Neural crest cell (in vitro differentiated cells): ENCODE results near the gene TSPAN14. TPM values are rescaled to one million over a fixed set of nuclear protein-coding genes. Genes with fewer than 3 reads are reported as not detected.
A peak's percentile ranks its signal among the peaks of the same experiment; 100 is the strongest.

ENCODE experiments used
- DNase-seq: peaks from one replicate; pipeline ENCODE4 v3.0.0; 2021; ENCODE audit warnings: low read depth, mixed read lengths, low spot score
- H3K27ac Mint-ChIP-seq: one replicate; pipeline ENCODE4 v1.8.0; 2021; ENCODE audit warnings: mild to moderate bottlenecking, mixed read lengths; ENCODE audit not compliant: unreplicated experiment
- H3K27me3 Mint-ChIP-seq: 2 replicates; pipeline ENCODE4 v1.8.0; 2021; ENCODE audit warnings: low read depth, mild to moderate bottlenecking, mixed read lengths
- H3K36me3 Mint-ChIP-seq: 2 replicates; pipeline ENCODE4 v1.8.0; 2021; ENCODE audit warnings: low read depth, mild to moderate bottlenecking, mixed read lengths
- H3K4me1 Mint-ChIP-seq: 2 replicates; pipeline ENCODE4 v1.8.0; 2021; ENCODE audit warnings: mixed read lengths
- H3K4me3 Mint-ChIP-seq: one replicate; pipeline ENCODE4 v1.8.0; 2021; ENCODE audit warnings: mild to moderate bottlenecking, mixed read lengths
- H3K9me3 Mint-ChIP-seq: 2 replicates; pipeline ENCODE4 v1.8.0; 2021; ENCODE audit warnings: mixed read lengths
- total RNA-seq: library from RNA; stranded (reverse); gene quantifications from 2 replicates; pipeline ENCODE4 v1.2.1, GENCODE V29; 2021
- TF ChIP-seq, protein P1 (sequence below): fragments of 200-600 bp; sonication (generic); conservative IDR thresholded peaks from 2 replicates; pipeline ENCODE4 v1.5.0; 2021; ENCODE audit warnings: antibody characterized with exemption, mild to moderate bottlenecking

The TSPAN14 gene
- total RNA-seq, 1 donor from 2014 or later = 140 TPM

DNA sequence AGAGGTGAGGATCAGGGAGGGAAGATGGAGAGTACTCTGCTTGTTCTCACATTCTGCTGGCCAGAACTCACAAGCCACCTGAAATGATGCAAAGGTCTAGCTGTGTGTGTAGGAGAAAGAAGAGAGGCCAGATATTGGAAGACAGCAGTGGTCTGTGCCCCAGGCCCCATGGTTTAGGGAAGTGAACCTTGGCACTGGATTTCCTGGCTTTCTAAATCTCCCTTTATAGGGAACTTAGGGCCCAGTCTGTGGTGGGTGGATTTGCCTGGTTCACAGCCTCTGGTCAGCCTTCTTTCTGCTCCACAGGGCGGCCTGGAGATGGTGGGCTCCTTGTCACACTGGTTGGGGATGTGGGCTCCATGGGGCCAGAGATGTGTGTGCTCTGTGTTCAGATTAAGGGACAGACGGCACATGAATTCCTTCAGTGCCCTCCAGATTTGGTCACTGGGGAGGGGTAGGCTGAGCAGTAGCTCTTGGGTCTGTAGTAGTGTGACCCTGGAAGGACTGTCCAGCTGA, 74.1 kb downstream of the TSPAN14 start:
- peak overlapping the region; percentile 62 for H3K27ac Mint-ChIP-seq
- H3K27me3 Mint-ChIP-seq = no peaks in the 10 kb centered on the region

DNA sequence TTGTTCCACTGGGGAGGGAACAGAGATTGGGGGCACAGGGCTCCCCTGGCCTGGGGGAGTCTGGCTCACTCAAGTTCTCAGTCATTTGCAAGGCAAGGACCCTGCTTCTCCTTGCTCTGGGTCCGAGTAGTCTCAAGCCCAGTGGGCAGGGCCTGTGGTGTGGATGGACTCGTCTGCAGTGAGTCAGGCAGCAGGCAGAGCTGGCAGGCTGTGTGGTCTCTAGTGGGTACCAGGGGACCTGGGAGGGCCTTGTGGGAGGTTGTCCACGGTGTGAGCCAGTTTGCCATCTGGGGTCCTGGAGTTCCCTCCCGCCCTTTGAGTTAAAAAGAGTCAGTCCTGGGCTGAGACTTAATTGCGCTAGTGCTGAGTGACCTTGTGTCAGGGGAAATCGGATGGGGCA, 74.8 kb downstream of the TSPAN14 start:
- Mint-ChIP-seq H3K9me3 (no peaks in the 10 kb centered on the region), H3K36me3 (peaks cover 8% of the 10 kb centered on the region), H3K27ac (no peak overlapping the region), H3K27me3 (no peaks in the 10 kb centered on the region), H3K4me1 (no peaks in the 10 kb centered on the region), H3K4me3 (no peak overlapping the region)
- DNase-seq = no peak
- TF ChIP-seq, protein P1, sequence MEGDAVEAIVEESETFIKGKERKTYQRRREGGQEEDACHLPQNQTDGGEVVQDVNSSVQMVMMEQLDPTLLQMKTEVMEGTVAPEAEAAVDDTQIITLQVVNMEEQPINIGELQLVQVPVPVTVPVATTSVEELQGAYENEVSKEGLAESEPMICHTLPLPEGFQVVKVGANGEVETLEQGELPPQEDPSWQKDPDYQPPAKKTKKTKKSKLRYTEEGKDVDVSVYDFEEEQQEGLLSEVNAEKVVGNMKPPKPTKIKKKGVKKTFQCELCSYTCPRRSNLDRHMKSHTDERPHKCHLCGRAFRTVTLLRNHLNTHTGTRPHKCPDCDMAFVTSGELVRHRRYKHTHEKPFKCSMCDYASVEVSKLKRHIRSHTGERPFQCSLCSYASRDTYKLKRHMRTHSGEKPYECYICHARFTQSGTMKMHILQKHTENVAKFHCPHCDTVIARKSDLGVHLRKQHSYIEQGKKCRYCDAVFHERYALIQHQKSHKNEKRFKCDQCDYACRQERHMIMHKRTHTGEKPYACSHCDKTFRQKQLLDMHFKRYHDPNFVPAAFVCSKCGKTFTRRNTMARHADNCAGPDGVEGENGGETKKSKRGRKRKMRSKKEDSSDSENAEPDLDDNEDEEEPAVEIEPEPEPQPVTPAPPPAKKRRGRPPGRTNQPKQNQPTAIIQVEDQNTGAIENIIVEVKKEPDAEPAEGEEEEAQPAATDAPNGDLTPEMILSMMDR = no peak

More for the DNA sequence above, 74.1 kb downstream of the TSPAN14 start:
- H3K36me3 Mint-ChIP-seq = peaks cover 8% of the 10 kb centered on the region
- no peaks in the 10 kb centered on the region for H3K4me1 Mint-ChIP-seq
- TF ChIP-seq, protein P1 = no peak
- H3K9me3 Mint-ChIP-seq = no peaks in the 10 kb centered on the region
- H3K4me3 Mint-ChIP-seq = peak overlapping the region; percentile 49
- no peak for DNase-seq

DNA sequence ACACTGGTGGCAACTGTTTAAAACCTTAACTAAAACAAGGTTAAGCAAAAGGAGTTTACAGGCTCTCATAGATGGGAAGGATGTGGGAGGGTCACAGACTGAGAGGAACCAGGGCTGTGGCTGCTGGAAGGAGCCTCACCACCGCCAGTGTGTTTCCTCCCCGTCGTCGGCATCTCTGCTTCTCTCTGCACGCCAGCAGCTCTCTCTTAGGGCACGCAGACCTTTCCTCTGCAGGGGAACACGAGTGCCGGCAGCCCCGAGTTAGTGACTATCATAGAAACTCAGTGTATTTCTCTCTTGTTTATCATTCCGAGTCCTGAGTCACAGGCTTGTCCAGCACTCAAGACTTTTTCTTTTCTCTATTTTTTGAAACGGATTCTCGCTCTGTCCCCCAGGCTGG, 75.5 kb downstream of the TSPAN14 start:
- H3K27me3 Mint-ChIP-seq = no peaks in the 10 kb centered on the region
- H3K4me3 Mint-ChIP-seq = peak overlapping the region; percentile 23
- DNase-seq = no peak
- peaks cover 8% of the 10 kb centered on the region for H3K36me3 Mint-ChIP-seq
- H3K9me3 Mint-ChIP-seq = no peaks in the 10 kb centered on the region
- TF ChIP-seq, protein P1 = no peak
- H3K4me1 Mint-ChIP-seq = no peaks in the 10 kb centered on the region
- no peak overlapping the region for H3K27ac Mint-ChIP-seq

DNA sequence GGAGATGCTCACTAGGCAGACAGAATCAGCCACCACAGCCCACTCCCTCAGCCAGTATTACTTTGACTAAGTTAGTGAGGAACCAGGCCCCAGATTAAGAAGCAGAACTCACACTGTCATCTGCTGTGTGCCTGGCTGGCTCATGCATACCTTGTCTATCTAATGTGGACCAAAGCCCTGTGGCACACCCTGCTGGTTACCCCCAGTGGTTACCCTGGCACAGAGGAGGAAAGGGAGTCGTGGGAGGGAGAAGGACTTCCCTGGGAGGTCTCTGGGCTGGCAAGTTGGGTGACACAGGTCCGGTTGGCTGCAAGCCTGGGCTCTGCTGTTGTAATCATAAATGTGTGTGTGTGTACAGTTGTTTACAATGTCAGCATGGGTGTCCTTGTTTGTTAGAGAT, 76.1 kb downstream of the TSPAN14 start:
- no peak overlapping the region for H3K4me3 Mint-ChIP-seq
- DNase-seq = no peak
- peaks cover 8% of the 10 kb centered on the region for H3K36me3 Mint-ChIP-seq
- H3K4me1 Mint-ChIP-seq = no peaks in the 10 kb centered on the region
- no peaks in the 10 kb centered on the region for H3K27me3 Mint-ChIP-seq
- H3K9me3 Mint-ChIP-seq = no peaks in the 10 kb centered on the region
- TF ChIP-seq, protein P1 = no peak
- H3K27ac Mint-ChIP-seq = peak overlapping the region; percentile 43

DNA sequence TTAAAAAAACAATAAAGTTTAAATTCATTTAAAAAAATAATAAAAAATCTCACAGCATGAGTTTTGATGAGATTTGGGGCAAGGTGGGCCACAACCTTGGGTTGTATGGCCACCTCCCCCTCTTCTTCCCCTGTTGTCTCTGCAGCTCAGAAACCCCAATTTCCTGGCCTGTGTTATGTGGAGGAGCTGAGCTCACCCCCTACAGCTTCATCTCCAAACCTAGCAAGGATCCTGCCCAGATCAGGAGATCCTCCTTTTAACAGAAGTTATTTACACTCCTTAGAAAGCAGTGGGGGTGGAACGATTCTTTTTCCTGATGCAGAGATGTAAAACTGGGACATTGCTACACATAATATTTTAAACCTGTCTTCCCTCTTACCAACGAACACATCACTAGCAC, 76.7 kb downstream of the TSPAN14 start:
- Mint-ChIP-seq H3K4me1 (no peaks in the 10 kb centered on the region), H3K27me3 (no peaks in the 10 kb centered on the region), H3K9me3 (no peaks in the 10 kb centered on the region), H3K4me3 (no peak overlapping the region), H3K27ac (no peak overlapping the region), H3K36me3 (peaks cover 12% of the 10 kb centered on the region)
- TF ChIP-seq, protein P1 = no peak
- DNase-seq = no peak
